ENCODE measurements around the gene RHBDD1.

RHBDD1 gene

GRCh38 chr2:226835796-226836547 lies at the start of gene RHBDD1:
RHBDD1 (plus strand) TSS chr2:226836054; CDS start chr2:226864694, 28,640 bp downstream.
- DNase-seq: peak; percentile 92

GRCh38 chr2:226788064-226788463 lies 47.8 kb upstream of the RHBDD1 start:
- no peak for DNase-seq

GRCh38 chr2:226788881-226789490 lies 46.9 kb upstream of the RHBDD1 start:
- DNase-seq: no peak

GRCh38 chr2:226790011-226790410 lies 45.8 kb upstream of the RHBDD1 start:
- no peak for DNase-seq

GRCh38 chr2:226790431-226790830 lies 45.4 kb upstream of the RHBDD1 start:
- no peak for DNase-seq

- peak; percentile 60 for DNase-seq
Measured at GRCh38 chr2:226791056-226791486, 44.8 kb upstream of the RHBDD1 start.

- DNase-seq: peak; percentile 78
Measured at GRCh38 chr2:226791487-226792081, 44.3 kb upstream of the RHBDD1 start.

- no peak for DNase-seq
Measured at GRCh38 chr2:226792155-226792881, 43.5 kb upstream of the RHBDD1 start.

GRCh38 chr2:226793646-226794045 lies 42.2 kb upstream of the RHBDD1 start:
- no peak for DNase-seq

- no peak for DNase-seq
Measured at GRCh38 chr2:226794196-226794661, 41.6 kb upstream of the RHBDD1 start.

GRCh38 chr2:226794751-226795171 lies 41.1 kb upstream of the RHBDD1 start:
- no peak for DNase-seq

GRCh38 chr2:226795281-226796011 lies 40.4 kb upstream of the RHBDD1 start:
- DNase-seq: no peak

- DNase-seq: no peak
Measured at GRCh38 chr2:226796012-226796839, 39.6 kb upstream of the RHBDD1 start.

GRCh38 chr2:226796840-226797288 lies 39.0 kb upstream of the RHBDD1 start:
- DNase-seq: no peak

- DNase-seq: no peak
Measured at GRCh38 chr2:226797289-226797988, 38.4 kb upstream of the RHBDD1 start.

- no peak for DNase-seq
Measured at GRCh38 chr2:226797989-226798421, 37.8 kb upstream of the RHBDD1 start.

- DNase-seq: no peak
Measured at GRCh38 chr2:226798422-226799210, 37.2 kb upstream of the RHBDD1 start.

- no peak for DNase-seq
Measured at GRCh38 chr2:226799211-226799975, 36.5 kb upstream of the RHBDD1 start, which contains the start of gene IRS1. IRS1 (minus strand) TSS chr2:226799820; CDS start chr2:226798738, 1,082 bp downstream.
